ENCODE data around the gene ADAM10.

The ADAM10 gene

GRCh38 chr15:58715266-58715917 is 34.1 kb downstream of the ADAM10 start:
- DNase-seq: no peak

GRCh38 chr15:58710701-58711100 is 38.8 kb downstream of the ADAM10 start:
- no peak for DNase-seq

- DNase-seq: no peak
These were observed 42.1 kb downstream of the ADAM10 start for GRCh38 chr15:58707397-58707796.

- no peak for DNase-seq
These were observed 44.4 kb downstream of the ADAM10 start for GRCh38 chr15:58705105-58705504.

GRCh38 chr15:58704155-58704865 is 45.2 kb downstream of the ADAM10 start:
- no peak for DNase-seq

- no peak for DNase-seq
These were observed 45.9 kb downstream of the ADAM10 start for GRCh38 chr15:58703610-58704009.

- no peak for DNase-seq
These were observed 47.3 kb downstream of the ADAM10 start for GRCh38 chr15:58702233-58702632.

GRCh38 chr15:58701376-58701775 is 48.1 kb downstream of the ADAM10 start:
- no peak for DNase-seq

- DNase-seq: no peak
These were observed 49.7 kb downstream of the ADAM10 start for GRCh38 chr15:58699769-58700168.

GRCh38 chr15:58698887-58699641 is 50.4 kb downstream of the ADAM10 start:
- no peak for DNase-seq

- DNase-seq: no peak
These were observed 52.3 kb downstream of the ADAM10 start for GRCh38 chr15:58697220-58697619.

- no peak for DNase-seq
These were observed 52.8 kb downstream of the ADAM10 start for GRCh38 chr15:58696738-58697137.

- DNase-seq: no peak
These were observed 54.7 kb downstream of the ADAM10 start for GRCh38 chr15:58694641-58695398.

- peak; percentile 9 for DNase-seq
These were observed 58.8 kb downstream of the ADAM10 start for GRCh38 chr15:58690703-58691102.

GRCh38 chr15:58689646-58690045 is 59.9 kb downstream of the ADAM10 start:
- no peak for DNase-seq

- DNase-seq: no peak
These were observed 63.2 kb downstream of the ADAM10 start for GRCh38 chr15:58686286-58686685.

GRCh38 chr15:58684751-58685150 is 64.8 kb downstream of the ADAM10 start:
- no peak for DNase-seq

GRCh38 chr15:58684036-58684710 is 65.3 kb downstream of the ADAM10 start:
- peak; percentile 66 for DNase-seq

- no peak for DNase-seq
These were observed 67.3 kb downstream of the ADAM10 start for GRCh38 chr15:58682234-58682633.

- no peak for DNase-seq
These were observed 70.8 kb downstream of the ADAM10 start for GRCh38 chr15:58678683-58679082.

- DNase-seq: no peak
These were observed 72.1 kb downstream of the ADAM10 start for GRCh38 chr15:58677426-58677825.

- no peak for DNase-seq
These were observed 72.7 kb downstream of the ADAM10 start for GRCh38 chr15:58676766-58677165.

GRCh38 chr15:58671186-58671585 is 78.3 kb downstream of the ADAM10 start:
- no peak for DNase-seq

All from eye (tissue), 1 donor.